IPS DF 4.7 (cell line): ENCODE results near the gene AMN.

Experiments
- DNase-seq: peaks from one replicate; pipeline ENCODE4 v3.0.0-alpha.2; 2013; ENCODE audit warnings: low spot score; ENCODE audit errors: extremely low read depth

AMN gene

GRCh38 chr14:102943454-102943853 lies 21.0 kb downstream of the AMN start:
- no peak for DNase-seq

DNA sequence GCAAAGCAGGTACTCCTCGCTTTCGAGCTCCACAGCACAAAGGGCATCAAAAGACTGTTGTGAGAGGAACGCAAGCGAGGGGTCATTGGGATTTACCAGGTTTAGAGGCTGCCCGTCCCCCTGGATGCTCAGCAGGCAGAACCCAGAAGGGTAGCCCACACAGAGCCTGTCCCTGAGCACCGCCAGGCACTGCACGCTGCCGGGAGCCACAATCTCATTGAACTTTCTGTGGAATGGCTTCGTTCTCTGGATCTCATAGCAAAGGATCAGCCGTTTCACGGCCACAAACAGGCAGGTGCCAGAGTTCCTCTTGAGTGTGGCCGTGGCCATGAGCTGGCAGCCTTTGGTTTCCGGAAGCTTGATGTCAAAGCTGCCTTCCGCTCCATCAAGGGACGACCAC lies 21.5 kb downstream of the AMN start:
- no peak for DNase-seq

GRCh38 chr14:102944448-102945330 lies 22.2 kb downstream of the AMN start:
- DNase-seq, result no peak

DNA sequence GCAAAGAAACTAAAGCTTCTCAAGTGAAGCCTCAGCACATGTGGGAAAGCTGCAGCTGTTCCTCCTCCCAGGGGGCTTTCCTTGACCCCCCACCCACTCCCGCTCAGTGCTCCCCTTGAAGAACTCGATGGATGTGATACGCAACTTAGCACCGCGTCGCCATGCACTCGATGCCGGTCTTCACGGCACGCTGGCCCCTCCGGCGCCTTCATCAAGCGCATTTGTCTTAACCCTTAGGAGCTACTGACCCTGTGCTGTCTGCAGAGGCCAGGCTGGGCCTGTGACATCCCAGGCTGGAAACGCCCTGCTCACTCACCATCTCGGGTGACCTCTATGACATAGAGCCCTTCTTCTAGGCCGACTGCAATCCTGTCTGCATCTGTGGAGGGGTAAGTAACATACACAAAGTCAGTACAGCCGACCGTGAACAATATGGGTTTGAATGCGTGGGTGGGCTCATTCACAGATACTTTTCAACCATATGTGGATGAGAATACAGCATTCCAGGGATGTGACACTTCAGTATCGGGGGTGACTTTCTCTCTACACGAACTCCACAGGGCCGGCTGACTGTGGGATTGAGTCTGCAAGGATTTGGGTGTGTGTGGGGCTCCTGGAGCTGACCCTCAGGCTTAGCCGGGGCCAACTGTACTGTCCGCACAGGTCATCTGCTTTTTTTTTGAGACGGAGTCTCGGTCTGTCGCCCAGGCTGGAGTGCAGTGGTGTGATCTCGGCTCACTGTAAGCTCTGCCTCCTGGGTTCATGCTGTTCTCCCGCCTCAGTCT lies 23.1 kb downstream of the AMN start:
- no peak for DNase-seq

- no peak for DNase-seq
Measured at GRCh38 chr14:102947321-102948103, 25.0 kb downstream of the AMN start.

DNA sequence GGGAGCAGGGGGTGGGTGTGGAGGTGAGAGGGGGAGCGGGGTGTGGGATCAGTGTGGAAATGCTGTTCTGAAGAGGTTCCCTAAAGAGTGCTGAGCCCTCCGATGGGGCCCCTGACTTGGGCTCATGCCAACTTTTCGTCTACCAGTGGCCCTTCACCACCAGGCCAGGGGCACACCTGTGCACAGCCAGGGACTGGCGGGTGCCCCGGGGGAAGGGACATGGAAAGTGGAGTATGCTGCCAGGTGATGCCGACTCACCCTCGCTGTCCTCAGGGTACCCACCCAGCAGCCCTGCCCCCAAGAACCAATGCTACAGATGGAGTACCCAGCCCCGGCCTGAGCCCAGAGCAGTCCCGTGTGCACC lies 26.2 kb downstream of the AMN start:
- DNase-seq, result no peak

- no peak for DNase-seq
Measured at GRCh38 chr14:102949062-102949800, 26.8 kb downstream of the AMN start.

GRCh38 chr14:102949801-102950451 lies 27.5 kb downstream of the AMN start:
- DNase-seq, result no peak

- no peak for DNase-seq
Measured at GRCh38 chr14:102951034-102951433, 28.6 kb downstream of the AMN start.

- DNase-seq, result no peak
Measured at GRCh38 chr14:102951799-102952198, 29.3 kb downstream of the AMN start.

DNA sequence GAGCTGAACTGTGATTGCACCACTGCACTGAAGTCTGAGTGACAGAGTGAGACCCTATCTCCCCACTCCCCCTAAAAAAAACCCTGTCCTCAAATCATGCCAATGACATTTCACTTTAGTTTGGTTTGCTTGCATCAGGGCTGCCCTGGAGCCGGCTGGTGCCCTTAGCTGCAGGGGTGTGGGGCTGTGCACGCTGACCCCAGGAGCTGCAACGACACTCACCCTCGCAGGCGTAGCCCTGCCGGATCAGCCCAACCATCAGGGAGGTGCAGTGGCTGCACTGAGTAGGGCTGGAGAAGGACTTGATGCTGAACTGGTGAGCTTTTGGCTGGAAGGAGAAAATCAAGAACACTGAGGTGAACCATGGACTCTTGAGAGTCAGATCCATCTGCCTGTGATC lies 29.8 kb downstream of the AMN start:
- no peak for DNase-seq

DNA sequence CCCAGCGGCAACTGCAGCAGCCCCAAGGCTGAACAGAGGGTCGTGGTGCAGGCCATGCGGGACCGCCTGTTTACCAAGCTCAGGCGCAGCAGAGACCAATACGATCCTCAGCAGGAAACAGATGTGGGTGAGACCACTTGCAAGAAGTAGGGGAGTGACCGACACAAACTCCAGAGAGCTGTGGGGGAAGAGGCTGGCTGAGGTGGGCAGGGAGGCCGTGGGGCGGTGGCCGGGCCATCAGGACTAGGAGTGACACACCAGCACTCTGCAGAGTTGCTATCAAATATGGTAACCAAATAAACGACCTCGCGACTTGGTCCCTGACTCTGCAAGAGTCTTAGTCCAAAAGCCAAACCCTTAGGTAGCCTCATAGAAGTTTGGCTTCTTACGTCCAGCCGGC lies 30.6 kb downstream of the AMN start:
- no peak for DNase-seq

DNA sequence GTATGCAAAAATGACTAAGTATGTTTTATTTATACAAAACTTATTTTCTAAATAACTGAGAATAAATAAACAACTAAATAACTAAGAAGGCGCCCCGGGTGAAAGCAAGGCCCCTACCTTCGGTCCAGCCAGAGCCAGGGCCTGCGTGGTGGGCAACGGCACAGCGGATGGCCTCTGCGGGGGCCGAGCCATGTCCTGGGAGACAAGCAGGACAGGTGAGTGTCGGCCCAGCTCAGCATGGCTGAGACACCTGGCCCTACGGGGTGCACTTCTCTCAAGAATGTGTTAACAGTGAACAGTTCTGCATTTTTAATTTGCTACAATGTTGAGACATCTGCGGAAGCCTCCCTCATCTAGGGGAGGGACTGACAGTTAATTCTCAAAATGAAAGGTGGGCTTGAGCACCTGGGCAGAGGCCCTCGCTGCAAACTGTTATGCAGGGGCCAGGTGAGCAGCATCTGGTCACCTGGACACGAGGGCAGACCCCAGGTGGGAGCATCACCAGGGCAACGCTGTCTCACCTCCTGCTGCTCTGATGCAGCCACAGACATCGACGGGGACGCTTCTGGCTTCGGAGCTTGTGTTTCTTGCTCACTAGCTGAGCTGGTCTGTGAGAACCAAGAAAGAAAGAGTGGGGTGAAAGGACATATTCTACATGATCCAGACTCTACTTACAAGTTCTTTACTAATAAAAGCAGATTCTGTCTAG lies 31.8 kb downstream of the AMN start:
- no peak for DNase-seq

DNA sequence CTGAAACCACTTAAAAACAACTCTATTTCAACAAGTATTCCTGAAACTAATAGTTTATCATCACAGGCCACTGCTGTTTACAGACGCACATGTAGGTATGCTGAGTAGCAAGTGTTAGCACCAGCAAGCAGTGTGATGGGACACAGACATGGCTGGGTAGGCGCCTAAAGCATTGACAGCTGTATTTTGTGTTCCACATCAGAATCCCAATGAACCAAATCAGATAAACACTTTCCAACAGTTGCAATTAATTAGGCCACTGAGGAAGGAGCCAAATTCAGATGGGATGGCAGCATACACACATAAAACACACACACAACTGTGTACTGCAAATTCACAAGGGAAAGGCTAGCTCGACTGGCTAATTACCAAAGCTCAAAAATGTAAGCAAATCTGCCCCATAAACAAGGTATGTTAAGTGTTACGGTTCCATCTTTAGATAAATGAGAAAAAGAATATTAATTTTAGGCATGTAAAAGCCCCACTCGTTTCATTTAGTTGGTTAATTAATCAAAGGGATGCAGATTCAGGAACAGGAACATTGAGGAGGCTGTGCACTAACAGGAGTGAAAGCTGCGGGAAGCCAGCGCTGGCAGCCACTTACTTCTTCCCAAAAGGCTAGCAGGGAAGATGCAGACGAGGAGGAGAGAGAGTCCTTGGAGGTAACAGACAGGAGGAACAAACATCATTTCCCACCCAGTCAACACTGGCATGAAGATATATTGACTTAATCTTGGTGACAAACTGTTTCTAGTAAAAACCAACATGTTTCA lies 33.4 kb downstream of the AMN start:
- no peak for DNase-seq

GRCh38 chr14:102957222-102957621 lies 34.8 kb downstream of the AMN start:
- DNase-seq, result no peak

- DNase-seq, result no peak
Measured at GRCh38 chr14:102958461-102958860, 36.0 kb downstream of the AMN start.

- no peak for DNase-seq
Measured at GRCh38 chr14:102962111-102962627, 39.7 kb downstream of the AMN start.

DNA sequence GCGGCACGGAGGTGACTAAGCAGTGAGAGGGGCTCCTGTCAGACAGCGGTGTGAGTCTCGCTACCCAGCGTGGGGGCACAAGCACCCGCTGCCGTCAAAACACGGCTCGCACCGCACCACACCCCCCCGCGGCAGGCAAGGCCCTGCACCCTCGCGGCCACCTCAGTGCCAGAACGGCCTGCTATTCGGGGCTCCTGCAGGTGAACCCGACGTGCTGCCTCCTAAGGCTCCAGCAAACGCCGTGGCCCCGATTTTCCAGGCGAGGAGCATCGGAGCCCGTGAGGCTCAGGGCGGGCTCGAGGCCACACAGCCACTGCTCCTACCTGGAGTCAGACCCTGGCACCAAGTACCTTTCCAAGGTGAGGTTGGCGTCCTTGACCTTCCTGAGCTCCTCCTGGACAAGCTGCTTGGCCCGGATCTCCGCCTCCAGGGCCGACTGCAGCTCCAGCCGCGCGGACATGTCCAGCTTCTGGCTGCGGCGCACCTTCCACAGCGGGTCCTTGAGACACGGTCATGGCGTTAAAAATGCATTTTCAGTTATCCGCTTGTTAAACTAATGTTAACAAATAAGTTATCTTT lies 41.8 kb downstream of the AMN start:
- DNase-seq, result no peak

DNA sequence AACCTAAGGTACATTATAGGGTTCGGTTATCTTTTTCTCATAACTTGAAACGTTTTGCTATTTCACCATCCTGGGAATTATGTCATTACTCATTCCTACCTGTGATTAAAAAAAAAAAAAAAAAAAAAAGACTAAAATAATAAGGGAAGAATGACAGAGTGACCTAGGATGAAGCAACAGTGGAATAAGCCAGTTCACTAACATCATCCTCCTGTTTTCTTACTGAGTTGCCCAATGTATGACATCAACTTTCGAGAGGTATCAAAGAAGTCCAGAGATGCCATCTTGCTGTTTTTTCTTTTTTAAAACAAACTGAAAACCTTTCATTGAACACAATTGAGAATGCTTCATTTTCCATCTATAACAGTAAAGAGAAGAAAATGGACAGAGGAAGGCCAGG lies 42.8 kb downstream of the AMN start:
- DNase-seq, result no peak
